Occipital lobe (tissue), 2 donors: ENCODE data around the gene RER1. TPM values are rescaled to one million over a fixed set of nuclear protein-coding genes. Genes with fewer than 3 reads are reported as not detected.
A peak's percentile ranks its signal among the peaks of the same experiment; 100 is the strongest.

Experiments
- DNase-seq: peaks from one replicate; lab custom pipeline; 2025; lab: John Stamatoyannopoulos, UW
- total RNA-seq: library from RNA; depleted of rRNA; stranded (reverse); fragments of >200 nt; gene quantifications from one replicate; pipeline ENCODE4 v1.2.3, GENCODE V29; 2014

RER1 gene
- total RNA-seq, 1 donor from 2014 or later: 34.5 TPM

- DNase-seq: no peak
These were observed 15.7 kb upstream of the RER1 start for GRCh38 chr1:2375923-2376260.

DNA sequence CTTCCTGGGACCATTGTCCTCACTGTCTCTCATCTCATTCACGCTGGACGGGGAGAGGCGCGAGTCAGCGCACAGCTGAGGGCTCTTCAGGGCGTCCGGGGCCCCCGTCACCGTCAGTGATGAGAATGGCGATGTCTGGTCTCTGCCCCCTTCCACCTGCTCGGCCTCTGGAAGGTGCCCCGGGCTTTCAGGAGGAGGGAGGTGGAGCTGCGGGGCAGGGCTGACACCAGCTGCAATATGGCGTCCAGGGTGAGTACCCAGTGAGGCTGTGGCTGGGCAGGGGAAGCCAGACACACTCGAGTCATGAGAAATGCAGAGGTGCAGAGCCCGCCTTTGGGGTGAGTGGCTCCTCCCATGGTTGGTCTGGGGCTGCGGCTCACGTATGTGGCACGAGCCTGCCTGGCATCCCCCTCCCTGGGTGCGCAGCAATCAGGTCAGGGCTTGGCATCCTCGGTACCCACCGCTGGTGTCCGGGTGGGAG, 15.3 kb upstream of the RER1 start:
- DNase-seq: no peak

- DNase-seq: no peak
These were observed 14.5 kb upstream of the RER1 start for GRCh38 chr1:2376931-2377672.

DNA sequence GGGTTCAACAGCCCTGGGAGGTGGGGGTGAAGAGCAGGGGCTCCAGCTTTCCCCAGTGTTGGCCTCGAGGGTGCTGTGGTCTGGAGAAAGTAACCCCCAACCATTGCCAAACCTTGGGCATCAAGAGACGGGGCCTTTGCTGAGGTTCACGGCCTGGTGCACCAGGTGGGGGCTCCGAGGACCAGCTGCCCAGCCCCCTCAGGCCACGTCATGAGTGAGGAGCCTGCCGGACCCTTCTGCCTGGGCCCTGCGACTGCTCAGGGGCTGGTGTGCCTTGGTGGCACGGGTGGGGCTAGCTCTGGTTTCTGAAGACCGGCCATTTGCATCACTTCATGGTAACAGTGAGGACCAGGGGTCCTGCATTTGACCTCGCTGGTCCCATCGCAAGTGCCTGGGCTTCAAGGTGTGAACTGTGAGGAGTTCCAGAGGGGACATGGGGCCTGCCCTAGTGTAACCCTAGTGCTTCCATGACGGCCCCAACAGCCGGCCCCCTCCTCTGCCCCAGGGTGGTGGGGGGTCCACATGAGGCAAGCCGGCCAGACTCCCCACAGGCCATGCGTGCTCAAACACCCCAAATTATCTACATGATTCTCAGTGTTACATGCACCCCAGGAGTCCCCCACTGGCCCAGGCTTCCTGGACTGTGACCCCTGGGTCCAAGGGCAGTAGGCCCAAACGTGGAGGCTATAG, 13.7 kb upstream of the RER1 start:
- DNase-seq: no peak

GRCh38 chr1:2378441-2378851, 13.2 kb upstream of the RER1 start:
- no peak for DNase-seq

DNA sequence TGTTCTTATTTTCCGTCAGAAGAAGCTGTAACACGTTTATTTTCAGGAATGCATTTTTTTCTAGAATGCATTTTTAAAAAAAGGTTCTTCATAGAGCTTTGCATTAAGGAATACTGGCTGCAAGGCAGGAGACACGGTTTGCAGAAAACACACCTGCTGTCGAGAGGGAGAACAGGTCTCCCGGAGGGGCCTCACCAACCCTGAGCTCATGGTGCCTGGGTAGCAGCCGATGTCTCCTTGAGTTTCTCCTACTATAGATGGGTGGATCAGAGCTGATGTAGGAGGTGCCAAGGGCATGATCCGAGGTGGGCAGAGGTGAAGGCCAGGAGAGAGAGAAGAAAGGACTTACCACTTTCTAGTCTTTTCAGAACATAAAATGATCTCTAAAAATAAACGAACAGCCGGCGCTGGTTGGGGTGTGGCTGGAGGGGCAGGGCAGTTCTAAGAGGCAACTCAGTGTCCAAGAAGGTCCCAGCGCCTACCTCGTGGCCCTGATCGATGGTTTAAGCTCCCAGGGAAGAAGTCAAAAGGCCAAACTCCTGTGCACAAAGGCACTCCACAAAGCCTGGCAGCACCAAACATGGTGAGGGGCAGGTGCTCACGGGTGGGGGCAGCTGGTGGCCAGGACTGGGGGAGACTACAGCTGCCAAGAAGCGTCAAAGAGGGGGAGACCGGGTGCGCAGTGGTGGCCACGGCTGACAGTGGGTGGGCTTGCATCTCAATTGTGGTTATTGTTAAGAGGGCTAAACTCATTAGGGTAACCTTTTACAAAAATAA, 12.5 kb upstream of the RER1 start:
- no peak for DNase-seq

DNA sequence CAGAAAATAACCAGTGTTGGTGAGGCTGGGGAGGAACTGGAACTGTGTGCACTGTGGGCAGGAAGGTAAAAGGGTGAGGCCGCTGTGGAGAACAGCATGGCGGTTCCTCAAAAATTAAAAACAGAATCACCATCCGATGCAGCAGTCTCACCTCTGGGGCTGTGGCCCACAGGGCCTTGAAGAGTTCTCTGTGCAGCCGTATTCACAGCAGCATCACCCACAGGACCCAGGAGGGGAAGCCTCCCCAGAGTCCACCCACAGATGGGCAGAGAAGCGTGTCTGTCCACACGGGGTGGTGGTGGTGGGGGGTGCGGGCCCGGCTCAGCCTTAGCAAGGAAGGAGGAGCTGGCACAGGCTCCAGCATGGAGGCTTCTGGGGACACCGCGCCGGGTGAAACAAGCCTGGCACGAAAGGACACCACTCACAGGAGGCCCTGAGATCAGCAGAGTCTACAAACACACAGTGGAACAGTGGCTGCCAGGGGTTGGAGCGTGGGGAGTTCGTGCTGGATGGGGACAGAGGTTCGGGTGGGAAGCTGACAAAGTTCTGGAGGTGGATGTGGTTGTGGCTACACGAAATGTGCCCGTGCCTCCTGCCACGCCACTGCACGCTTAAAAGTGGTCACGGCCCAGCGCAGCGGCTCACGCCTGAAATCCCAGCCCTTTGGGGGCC, 11.8 kb upstream of the RER1 start:
- DNase-seq: no peak

GRCh38 chr1:2380816-2381591, 10.6 kb upstream of the RER1 start:
- no peak for DNase-seq

GRCh38 chr1:2381741-2382620, 9.7 kb upstream of the RER1 start:
- peak; percentile 38 for DNase-seq

- no peak for DNase-seq
These were observed 8.8 kb upstream of the RER1 start for GRCh38 chr1:2382621-2383361.

DNA sequence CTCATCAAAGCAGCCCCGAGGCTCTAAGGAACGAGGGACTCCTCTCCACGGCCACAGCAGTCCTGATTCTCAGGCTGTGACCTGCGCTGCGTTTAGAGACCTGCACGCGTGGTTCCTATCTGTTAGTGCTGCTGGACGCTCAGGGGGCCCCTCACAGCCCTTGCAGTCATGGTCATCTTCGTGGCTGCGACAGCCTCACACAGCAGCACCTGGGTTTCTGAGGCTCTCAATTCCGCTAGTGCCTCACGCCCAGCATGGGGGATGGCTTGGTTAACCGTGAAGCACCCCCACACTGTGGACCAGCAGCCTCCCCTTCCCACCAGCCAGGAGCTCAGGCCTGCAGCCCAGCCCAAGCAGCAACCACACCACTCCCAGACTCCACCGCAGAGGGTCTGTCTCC, 8.1 kb upstream of the RER1 start:
- DNase-seq: no peak

DNA sequence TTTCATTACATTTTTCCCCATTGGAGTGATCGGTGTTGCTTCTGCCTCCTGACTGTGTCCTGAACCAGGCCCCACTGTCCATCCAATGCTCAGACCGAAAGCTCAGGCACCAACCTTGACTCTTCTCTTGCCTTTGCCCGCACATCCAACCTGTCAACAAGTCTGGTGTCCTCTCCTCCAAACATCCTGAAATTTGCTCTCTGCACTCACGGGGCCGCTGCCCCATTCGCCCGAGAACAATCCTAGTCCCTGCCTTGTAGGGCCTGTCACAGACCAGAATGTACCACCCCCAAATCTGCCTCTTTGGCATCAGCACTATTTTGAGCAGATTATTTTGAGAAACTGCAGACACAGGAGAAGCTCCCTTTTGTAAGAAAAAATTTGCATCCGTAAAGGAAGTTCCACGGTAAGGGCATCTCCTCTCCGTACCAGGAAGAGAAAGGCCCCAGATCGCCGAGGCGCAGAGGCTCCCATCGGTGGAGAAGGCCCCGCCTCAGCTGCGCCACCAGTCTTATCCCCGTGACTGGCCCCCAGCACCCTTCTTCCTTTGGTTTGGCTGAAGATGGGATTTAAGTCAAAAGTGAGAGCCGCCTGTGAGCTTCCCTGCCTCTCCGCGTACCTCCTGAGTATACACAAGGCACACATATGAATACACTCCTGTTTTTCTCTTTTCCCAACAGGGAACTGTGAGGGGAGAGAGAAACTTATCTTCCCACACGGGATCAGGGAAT, 7.3 kb upstream of the RER1 start:
- no peak for DNase-seq

GRCh38 chr1:2384941-2385481, 6.6 kb upstream of the RER1 start:
- DNase-seq: peak; percentile 68

- no peak for DNase-seq
These were observed 5.9 kb upstream of the RER1 start for GRCh38 chr1:2385606-2386280.

GRCh38 chr1:2386636-2387611, 4.7 kb upstream of the RER1 start:
- DNase-seq: no peak
